Fibroblast of the conjunctiva (primary cell): Measurements from ENCODE around the gene MYADM.

Experiments
- DNase-seq: peaks from one replicate; pipeline ENCODE4 v3.0.0-alpha.2; 2010; ENCODE audit warnings: low read depth

Gene MYADM

DNA sequence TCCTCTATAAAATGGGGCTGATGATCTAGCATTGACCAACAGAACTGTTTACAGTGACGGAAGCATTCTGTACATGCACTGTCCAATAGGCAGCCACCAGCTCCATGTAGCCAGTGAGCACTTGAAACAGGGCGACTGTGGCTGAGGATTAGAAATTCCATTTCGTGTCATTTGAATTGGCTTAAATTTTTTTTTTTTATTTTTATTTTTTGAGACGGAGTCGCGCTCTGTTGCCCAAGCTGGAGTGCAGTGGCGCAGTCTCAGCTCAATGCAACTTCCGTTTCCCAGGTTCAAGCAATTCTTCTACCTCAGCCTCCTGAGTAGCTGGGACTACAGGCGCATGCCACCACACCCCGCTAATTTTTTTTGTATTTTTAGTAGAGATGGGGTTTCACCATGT, 17.4 kb downstream of the MYADM start:
- no peak for DNase-seq

GRCh38 chr19:53892301-53892980, 24.8 kb downstream of the MYADM start:
- no peak for DNase-seq

DNA sequence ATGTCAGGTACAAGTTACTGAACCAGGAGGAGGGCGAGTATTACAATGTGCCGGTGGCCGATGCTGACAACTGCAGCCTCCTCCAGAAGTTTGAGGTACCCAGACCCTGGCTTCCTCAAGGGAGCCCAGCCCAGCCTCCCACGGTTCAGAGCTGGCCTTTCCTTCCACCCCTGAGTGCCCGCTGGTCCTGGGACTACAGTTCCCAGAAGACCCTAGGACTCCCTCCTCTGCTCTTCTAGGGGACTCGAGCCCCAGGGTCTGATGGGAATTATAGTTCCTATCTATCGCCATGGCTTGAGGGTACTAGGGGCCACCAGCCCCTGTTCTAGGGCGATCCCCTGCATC, 25.3 kb downstream of the MYADM start:
- DNase-seq = no peak

DNA sequence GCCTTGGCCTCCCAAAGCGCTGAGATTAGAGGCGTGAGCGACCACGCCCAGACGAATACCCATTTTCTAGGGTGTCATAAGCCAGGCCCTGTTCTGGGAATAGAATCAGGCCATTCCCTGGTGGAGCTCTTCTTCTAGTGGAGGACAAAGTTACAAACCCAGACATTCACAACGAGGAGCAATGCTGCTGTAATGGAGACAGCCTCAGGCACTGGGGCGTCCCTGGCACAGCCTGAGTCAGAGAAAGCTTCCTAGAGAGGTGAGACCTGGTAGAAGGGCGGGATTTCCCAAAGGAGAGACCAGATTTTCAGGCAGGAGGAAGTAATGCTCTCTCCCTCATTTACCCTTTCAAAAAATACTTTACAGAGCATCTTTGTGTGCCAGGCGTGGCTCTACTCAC, 27.0 kb downstream of the MYADM start:
- no peak for DNase-seq

DNA sequence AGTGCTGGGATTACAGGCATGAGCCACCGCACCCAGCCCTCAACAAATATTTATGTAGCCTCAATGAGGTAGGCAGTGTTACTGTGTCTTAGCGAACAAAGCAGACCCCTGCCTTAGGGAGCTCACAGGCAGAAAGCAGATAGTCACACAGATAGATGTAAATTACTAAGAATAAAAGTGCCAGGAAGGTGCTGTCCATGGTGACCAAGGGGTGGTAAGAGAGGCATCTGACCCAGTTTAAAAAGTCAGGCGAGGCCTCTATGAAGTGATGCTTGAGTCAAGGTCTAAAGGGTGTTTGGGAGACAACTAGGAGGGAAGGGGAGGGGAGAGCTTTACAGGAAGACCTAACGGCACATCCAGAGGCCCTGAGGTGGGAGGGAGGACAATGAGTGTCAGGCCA, 29.0 kb downstream of the MYADM start:
- no peak for DNase-seq

DNA sequence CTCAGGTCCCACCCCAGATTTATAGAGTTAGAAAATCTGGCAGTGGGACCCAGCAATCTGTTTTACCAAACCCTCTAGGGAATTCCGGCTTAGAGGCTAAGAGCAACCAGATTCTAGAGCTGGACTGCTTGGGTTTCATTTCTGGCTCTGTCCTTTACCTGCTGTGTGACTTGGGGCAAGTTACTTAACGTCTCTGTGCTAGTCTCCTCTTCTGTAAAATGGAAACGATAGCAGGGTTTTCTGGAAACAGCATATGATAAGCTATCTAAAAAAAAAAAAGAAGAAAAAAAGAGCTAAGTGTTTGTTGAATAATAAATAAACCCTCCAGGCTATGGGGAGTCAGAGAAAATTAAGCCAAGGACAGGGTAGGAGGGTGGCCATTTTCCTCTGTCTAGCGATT, 29.8 kb downstream of the MYADM start:
- DNase-seq = no peak

DNA sequence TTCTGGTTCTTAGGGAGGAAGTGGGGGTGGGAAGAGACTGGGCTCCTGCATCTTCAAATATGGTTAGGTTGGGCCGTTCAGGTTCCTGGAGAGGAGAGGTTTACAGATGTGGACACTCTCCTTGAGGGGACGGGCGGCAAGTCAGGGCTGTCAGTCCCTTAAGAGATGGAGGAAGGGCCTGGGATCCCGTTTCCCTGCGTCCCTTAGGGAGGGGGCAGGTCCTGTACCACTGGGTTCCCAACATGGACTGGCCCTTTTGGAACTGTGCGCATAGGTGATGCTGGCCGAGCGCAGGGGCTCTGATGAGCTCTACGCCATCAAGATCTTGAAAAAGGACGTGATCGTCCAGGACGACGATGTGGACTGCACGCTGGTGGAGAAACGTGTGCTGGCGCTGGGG, 30.5 kb downstream of the MYADM start:
- no peak for DNase-seq

GRCh38 chr19:53898636-53899341, 31.1 kb downstream of the MYADM start:
- no peak for DNase-seq

- DNase-seq = no peak
Observed at GRCh38 chr19:53900191-53900860, 32.6 kb downstream of the MYADM start.

- DNase-seq = no peak
Observed at GRCh38 chr19:53903055-53903680, 35.5 kb downstream of the MYADM start.

GRCh38 chr19:53904909-53905308, 37.2 kb downstream of the MYADM start:
- DNase-seq = no peak

DNA sequence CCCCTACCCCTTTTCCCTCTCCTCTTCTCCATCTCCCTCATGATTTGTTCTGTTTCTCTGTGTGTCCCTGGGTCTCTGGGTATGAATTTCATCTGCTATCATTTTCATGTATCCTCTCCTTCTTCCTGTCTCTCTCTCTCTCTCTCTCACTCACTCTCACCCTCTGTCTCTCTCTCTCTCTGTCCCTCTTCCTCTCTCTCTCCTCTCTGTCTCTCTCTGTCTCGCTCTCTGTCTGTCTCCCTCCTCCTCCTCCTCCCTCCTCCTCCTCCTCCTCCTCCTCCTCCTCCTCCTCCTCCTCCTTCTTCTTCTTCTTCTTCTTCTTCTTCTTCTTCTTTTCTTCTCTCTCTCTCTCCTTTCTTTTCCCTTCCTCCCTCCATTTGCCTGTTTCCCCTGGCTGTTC, 38.1 kb downstream of the MYADM start:
- no peak for DNase-seq

GRCh38 chr19:53906211-53907192, 38.8 kb downstream of the MYADM start:
- DNase-seq = no peak

DNA sequence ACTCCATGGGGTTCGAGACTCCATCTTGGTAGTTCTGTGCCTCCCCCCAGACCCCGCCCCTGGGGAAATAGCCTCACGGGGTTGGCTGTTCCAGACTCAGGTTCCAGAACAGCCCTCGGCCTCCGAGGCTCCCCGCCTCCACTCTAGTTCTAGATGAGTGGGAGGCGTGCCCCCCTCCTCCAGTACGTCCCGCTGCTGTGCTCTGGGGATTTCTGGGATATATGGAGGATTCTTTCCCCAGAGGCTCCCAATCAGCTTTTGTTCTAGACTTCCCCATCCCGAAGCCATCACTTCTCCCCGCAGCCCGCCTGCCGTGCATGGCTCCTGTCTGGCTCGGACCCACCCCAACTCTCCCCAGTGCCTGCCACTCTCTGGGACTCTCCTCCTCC, 39.5 kb downstream of the MYADM start:
- no peak for DNase-seq

GRCh38 chr19:53907690-53908089, 40.0 kb downstream of the MYADM start:
- no peak for DNase-seq

DNA sequence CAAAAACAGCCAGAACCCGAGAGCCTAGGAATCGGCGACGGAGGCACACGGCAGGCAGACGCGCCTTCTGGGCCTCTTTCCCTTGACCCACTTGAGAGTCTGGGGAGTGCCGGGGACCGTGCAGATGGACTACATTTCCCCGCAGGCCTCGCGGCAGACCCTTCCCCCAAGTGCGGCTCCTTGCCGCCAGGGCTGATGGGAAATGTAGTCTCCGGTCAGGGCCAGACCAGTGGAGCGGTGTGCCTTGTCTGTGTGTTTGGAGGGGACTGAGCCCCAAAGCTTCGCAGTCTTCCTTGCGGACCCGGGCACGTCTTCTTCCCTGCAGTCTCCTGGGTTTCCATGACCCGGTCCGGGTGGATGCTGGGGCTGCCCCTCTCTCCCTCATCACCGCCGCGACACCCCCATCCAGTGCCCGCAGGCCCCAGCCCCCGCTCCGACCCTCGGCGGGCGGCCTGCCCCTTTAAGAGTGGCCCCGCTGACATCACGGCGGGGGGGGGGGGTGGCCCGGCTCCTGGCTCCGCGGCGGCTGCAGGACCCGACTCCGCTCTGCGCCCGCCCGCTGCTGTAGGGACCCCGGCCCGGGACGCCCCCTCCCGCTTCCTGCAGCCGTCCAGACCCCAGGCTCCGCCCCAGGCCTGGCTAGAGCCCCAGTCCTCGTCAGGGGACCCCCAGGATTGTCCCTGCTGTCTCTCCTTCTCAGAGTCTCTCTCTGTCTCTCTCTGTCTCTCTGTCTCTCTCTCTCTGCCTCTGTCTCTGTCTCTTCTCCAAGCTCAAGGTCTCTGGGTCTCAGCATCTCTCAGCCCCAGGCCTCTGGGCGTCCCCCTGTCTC, 40.6 kb downstream of the MYADM start:
- no peak for DNase-seq

DNA sequence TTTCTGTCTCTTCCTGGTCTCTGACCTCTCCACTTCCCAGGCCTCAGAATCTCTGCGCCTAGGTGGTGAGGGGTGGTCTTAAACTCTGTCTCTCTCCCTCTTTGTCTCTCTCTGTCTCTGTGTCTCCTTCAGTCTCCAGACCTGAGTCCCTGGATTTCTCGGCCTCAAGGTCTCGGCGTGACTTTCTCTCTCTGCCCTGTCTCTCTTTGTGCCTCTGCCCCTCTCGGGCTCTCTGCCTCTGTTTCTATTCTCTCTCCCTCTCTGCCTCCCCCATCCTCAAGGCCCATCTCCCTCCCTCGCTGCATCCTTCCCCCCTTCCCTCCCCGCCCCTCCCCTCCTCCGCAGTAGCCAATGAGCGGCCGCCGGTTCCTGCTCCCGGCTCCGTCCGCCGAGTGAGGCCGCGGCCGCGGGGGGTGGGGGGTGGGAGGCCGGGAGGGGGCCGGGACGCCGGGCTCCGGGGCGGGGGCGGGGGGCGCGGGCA, 41.3 kb downstream of the MYADM start, which contains the start of gene CACNG7:
TSS of gene CACNG7 (plus strand) at position 344 of the 481 bp plus-strand sequence. CDS start 3,554 bp downstream, outside the sequence.
- DNase-seq = no peak

DNA sequence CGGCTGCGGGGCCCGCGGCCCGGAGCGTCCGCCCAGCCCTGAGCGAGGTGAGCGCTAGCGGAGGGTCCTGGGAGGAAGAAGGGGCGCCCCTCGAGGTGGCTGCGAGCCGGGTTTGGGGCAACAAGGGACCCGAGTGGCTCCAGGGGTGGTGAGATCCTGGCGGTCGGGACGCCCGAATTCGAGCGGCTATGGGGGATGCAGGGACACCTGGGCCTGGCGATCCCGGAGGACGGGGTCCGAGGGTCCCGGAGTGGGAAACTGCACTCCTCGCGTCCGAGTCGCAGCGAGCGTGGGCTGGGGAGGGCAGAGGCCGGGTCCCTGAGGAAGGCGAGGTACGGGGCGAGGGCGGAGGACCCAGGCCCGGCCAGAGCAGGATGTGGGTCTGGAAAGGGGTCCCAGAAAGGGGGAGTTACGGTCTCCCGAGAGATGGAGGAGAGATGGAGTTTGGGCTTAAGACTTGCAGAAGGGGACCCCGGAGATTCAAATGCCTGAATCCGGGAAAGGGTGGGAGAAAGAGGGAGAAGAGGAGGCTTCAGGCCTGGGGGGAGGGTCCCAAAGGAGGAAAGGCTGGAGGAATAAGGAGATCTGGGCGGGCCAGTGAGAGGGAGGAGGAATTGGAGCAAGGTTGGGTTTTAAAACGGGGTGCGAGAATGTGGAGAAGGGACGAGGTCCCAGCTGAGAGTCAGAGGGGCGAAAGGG, 41.9 kb downstream of the MYADM start:
- DNase-seq = no peak

GRCh38 chr19:53910170-53910518, 42.5 kb downstream of the MYADM start:
- no peak for DNase-seq

DNA sequence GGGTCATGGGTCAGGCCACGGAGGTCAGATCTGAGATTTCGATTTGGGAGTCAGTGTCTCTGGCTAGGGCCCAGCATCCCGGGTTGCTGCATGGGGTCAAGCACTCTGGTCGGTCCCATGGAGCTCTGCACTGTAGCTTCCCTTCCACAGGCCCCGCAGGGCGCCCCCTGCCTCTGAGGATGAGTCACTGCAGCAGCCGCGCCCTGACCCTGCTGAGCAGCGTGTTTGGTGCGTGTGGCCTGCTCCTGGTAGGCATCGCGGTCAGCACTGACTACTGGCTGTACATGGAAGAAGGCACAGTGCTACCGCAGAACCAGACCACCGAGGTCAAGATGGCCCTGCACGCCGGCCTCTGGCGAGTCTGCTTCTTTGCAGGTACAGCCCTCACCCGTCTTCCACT, 45.0 kb downstream of the MYADM start:
- DNase-seq = no peak
